ENCODE data around the gene TM9SF4.

TM9SF4 gene

GRCh38 chr20:32127347-32127746 lies 17.8 kb downstream of the TM9SF4 start:
- no peak for DNase-seq (ENCODE audit: low read depth in 1 of 2, low spot score in 1 of 2)

GRCh38 chr20:32128167-32128566 lies 18.7 kb downstream of the TM9SF4 start:
- no peak for DNase-seq (ENCODE audit: low read depth in 1 of 2, low spot score in 1 of 2)

- no peak for DNase-seq (ENCODE audit: low read depth in 1 of 2, low spot score in 1 of 2)
Measured at GRCh38 chr20:32129863-32130262, 20.3 kb downstream of the TM9SF4 start.

- DNase-seq (ENCODE audit: low read depth in 1 of 2, low spot score in 1 of 2): no peak
Measured at GRCh38 chr20:32130352-32130751, 20.8 kb downstream of the TM9SF4 start.

- no peak for DNase-seq (ENCODE audit: low read depth in 1 of 2, low spot score in 1 of 2)
Measured at GRCh38 chr20:32130965-32131364, 21.5 kb downstream of the TM9SF4 start.

- no peak for DNase-seq (ENCODE audit: low read depth in 1 of 2, low spot score in 1 of 2)
Measured at GRCh38 chr20:32132911-32133549, 23.5 kb downstream of the TM9SF4 start.

- DNase-seq (ENCODE audit: low read depth in 1 of 2, low spot score in 1 of 2): no peak
Measured at GRCh38 chr20:32134026-32134425, 24.5 kb downstream of the TM9SF4 start.

GRCh38 chr20:32135983-32136515 lies 26.5 kb downstream of the TM9SF4 start:
- no peak for DNase-seq (ENCODE audit: low read depth in 1 of 2, low spot score in 1 of 2)

GRCh38 chr20:32138921-32139320 lies 29.4 kb downstream of the TM9SF4 start:
- no peak for DNase-seq (ENCODE audit: low read depth in 1 of 2, low spot score in 1 of 2)

- DNase-seq (ENCODE audit: low read depth in 1 of 2, low spot score in 1 of 2): no peak
Measured at GRCh38 chr20:32139947-32140346, 30.4 kb downstream of the TM9SF4 start.

GRCh38 chr20:32140603-32141002 lies 31.1 kb downstream of the TM9SF4 start:
- DNase-seq (ENCODE audit: low read depth in 1 of 2, low spot score in 1 of 2): no peak

- no peak for DNase-seq (ENCODE audit: low read depth in 1 of 2, low spot score in 1 of 2)
Measured at GRCh38 chr20:32141465-32141980, 32.0 kb downstream of the TM9SF4 start.

GRCh38 chr20:32142088-32142487 lies 32.6 kb downstream of the TM9SF4 start:
- no peak for DNase-seq (ENCODE audit: low read depth in 1 of 2, low spot score in 1 of 2)

GRCh38 chr20:32142991-32143390 lies 33.5 kb downstream of the TM9SF4 start:
- DNase-seq (ENCODE audit: low read depth in 1 of 2, low spot score in 1 of 2): no peak

GRCh38 chr20:32144898-32145662 lies 35.6 kb downstream of the TM9SF4 start:
- DNase-seq (ENCODE audit: low read depth in 1 of 2, low spot score in 1 of 2): no peak

- DNase-seq (ENCODE audit: low read depth in 1 of 2, low spot score in 1 of 2): no peak
Measured at GRCh38 chr20:32149566-32150170, 40.2 kb downstream of the TM9SF4 start.

GRCh38 chr20:32150291-32150848 lies 40.9 kb downstream of the TM9SF4 start:
- DNase-seq (ENCODE audit: low read depth in 1 of 2, low spot score in 1 of 2): no peak

- no peak for DNase-seq (ENCODE audit: low read depth in 1 of 2, low spot score in 1 of 2)
Measured at GRCh38 chr20:32152421-32153155, 43.1 kb downstream of the TM9SF4 start.

GRCh38 chr20:32153156-32153665 lies 43.7 kb downstream of the TM9SF4 start:
- DNase-seq (ENCODE audit: low read depth in 1 of 2, low spot score in 1 of 2): no peak

- no peak for DNase-seq (ENCODE audit: low read depth in 1 of 2, low spot score in 1 of 2)
Measured at GRCh38 chr20:32153771-32154170, 44.3 kb downstream of the TM9SF4 start.
